ENCODE measurements around the gene RFX3.

- TF ChIP-seq, protein P1, sequence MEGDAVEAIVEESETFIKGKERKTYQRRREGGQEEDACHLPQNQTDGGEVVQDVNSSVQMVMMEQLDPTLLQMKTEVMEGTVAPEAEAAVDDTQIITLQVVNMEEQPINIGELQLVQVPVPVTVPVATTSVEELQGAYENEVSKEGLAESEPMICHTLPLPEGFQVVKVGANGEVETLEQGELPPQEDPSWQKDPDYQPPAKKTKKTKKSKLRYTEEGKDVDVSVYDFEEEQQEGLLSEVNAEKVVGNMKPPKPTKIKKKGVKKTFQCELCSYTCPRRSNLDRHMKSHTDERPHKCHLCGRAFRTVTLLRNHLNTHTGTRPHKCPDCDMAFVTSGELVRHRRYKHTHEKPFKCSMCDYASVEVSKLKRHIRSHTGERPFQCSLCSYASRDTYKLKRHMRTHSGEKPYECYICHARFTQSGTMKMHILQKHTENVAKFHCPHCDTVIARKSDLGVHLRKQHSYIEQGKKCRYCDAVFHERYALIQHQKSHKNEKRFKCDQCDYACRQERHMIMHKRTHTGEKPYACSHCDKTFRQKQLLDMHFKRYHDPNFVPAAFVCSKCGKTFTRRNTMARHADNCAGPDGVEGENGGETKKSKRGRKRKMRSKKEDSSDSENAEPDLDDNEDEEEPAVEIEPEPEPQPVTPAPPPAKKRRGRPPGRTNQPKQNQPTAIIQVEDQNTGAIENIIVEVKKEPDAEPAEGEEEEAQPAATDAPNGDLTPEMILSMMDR (conservative IDR thresholded peaks at IDR 0.05): no peak
- no peak for TF ChIP-seq EZH2 (IDR thresholded peaks at IDR 0.05; ENCODE audit: low read depth)
Measured at GRCh38 chr9:3235497-3235896, 290.3 kb downstream of the RFX3 start.

All from PC-9 (cell line).